Measurements from ENCODE around the gene TBC1D10B.

TBC1D10B gene

DNA sequence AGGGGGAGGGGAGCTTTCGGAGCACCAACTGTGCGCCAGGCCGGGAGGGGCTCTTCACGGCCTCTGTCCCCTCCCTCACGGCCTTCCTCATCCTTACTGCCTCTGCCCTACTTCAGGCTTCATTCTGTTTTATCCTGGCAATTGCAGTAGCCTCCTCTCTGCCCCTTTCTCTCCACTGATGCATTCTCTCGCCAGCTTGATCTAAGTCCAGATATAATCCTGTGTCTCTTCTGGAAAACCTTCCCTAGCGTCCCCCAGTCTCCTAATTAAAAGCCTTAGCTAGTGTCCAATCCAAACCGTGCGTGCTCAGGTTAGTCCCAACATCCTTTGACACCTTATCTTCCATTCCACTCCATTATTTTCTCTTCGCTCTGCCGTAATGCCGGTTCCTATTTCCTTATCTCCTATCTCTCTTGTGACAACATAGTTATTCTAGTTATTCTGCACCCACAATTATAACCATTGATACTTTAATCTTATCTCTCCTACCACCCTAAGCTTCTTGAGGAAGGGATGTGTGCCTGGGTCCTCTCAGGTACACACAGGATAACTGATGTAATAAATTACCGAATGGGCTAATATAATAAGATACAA lies 25.8 kb upstream of the TBC1D10B start:
- H3K27ac ChIP-seq (ENCODE audit: low read depth, low read length): peak overlapping the region; percentile 99; the same call in 1 of the 2 replicates
- no peaks in the 10 kb centered on the region for H3K27me3 ChIP-seq (ENCODE audit: insufficient read depth, low read length)
- H3K9me3 ChIP-seq (ENCODE audit: insufficient read depth, low read depth, low read length): no peaks in the 10 kb centered on the region
- peaks cover 23% of the 10 kb centered on the region; the same call in 1 of the 2 replicates for H3K4me1 ChIP-seq (ENCODE audit: insufficient read depth, low read length)
- H3K9ac ChIP-seq (ENCODE audit: low read depth, low read length): peak overlapping the region; percentile 99
- H3K36me3 ChIP-seq (ENCODE audit: insufficient read depth, low read length): peaks cover 29% of the 10 kb centered on the region
- 11% methylated on average over 12 of the region's 13 CpGs for WGBS
- peak overlapping the region; percentile 94 for H3K4me3 ChIP-seq (ENCODE audit: low read length)

GRCh38 chr16:30395155-30395991 lies 25.1 kb upstream of the TBC1D10B start, which contains the start of gene ZNF48:
ZNF48 (plus strand) TSS chr16:30395420; CDS start chr16:30395795, 375 bp downstream.
- H3K27ac ChIP-seq (ENCODE audit: low read depth, low read length): peak within 1 kb of the TSS; percentile 99
- no peaks in the 10 kb centered on the region for H3K9me3 ChIP-seq (ENCODE audit: insufficient read depth, low read depth, low read length)
- H3K4me1 ChIP-seq (ENCODE audit: insufficient read depth, low read length): peaks cover 23% of the 10 kb centered on the region; the same call in 1 of the 2 replicates
- peak within 1 kb of the TSS; percentile 99 for H3K9ac ChIP-seq (ENCODE audit: low read depth, low read length)
- H3K27me3 ChIP-seq (ENCODE audit: insufficient read depth, low read length): no peaks in the 10 kb centered on the region
- H3K36me3 ChIP-seq (ENCODE audit: insufficient read depth, low read length): peaks cover 29% of the 10 kb centered on the region
- WGBS: under 1% methylated on average over 103 of the region's 103 CpGs
- H3K4me3 ChIP-seq (ENCODE audit: low read length): peak within 1 kb of the TSS; percentile 94

DNA sequence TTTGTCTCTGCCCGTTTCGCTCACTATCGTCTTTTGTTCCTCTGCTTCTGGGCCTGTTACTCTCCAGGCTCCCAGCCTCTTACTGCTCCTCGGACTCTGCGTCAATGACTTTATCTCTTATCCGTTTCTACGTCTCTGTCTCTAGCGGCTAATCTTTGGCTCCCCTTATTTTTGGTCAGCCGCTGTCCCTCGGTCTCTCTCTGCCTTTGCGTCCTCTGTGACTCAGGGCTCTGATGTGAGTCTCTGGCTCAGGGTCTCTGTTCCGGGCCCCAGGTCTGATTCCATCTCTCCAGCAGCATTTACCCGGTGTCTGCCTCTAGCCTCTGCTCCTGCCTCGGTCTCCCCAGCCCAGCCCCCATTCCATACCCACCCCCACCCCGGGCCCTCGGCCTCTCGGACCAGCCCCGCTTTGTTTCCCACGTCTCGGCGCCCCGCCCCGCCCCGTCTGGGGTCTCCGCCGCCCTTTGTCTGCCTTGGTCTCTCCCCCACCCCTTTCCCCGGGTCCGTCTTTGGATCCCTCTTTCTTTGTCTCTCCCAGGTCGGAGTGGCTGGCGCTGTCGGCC lies 24.4 kb upstream of the TBC1D10B start:
- Histone ChIP-seq H3K36me3 (ENCODE audit: insufficient read depth, low read length) (peaks cover 29% of the 10 kb centered on the region), H3K27me3 (ENCODE audit: insufficient read depth, low read length) (no peaks in the 10 kb centered on the region), H3K9ac (ENCODE audit: low read depth, low read length) (peak overlapping the region; percentile 99), H3K9me3 (ENCODE audit: insufficient read depth, low read depth, low read length) (no peaks in the 10 kb centered on the region), H3K4me3 (ENCODE audit: low read length) (peak overlapping the region; percentile 94), H3K27ac (ENCODE audit: low read depth, low read length) (peak overlapping the region; percentile 99), H3K4me1 (ENCODE audit: insufficient read depth, low read length) (peaks cover 20% of the 10 kb centered on the region; the same call in 1 of the 2 replicates)
- 1% methylated on average over 31 of the region's 31 CpGs for WGBS

- WGBS: 77% methylated on average over 2 of the region's 2 CpGs
- no peak overlapping the region for H3K4me3 ChIP-seq (ENCODE audit: low read length)
- H3K4me1 ChIP-seq (ENCODE audit: insufficient read depth, low read length): no peaks in the 10 kb centered on the region
- no peak overlapping the region for H3K27ac ChIP-seq (ENCODE audit: low read depth, low read length)
- no peaks in the 10 kb centered on the region for H3K9me3 ChIP-seq (ENCODE audit: insufficient read depth, low read depth, low read length)
- no peak overlapping the region for H3K9ac ChIP-seq (ENCODE audit: low read depth, low read length)
- H3K27me3 ChIP-seq (ENCODE audit: insufficient read depth, low read length): no peaks in the 10 kb centered on the region
- no peaks in the 10 kb centered on the region for H3K36me3 ChIP-seq (ENCODE audit: insufficient read depth, low read length)
Observed at GRCh38 chr16:30383521-30383920, 13.2 kb upstream of the TBC1D10B start.

GRCh38 chr16:30382111-30382881 lies 12.0 kb upstream of the TBC1D10B start, which contains the start of gene SEPTIN1:
SEPTIN1 (minus strand) TSS chr16:30382561; CDS start chr16:30382542, 19 bp downstream.
- H3K27ac ChIP-seq (ENCODE audit: low read depth, low read length): no peak within 1 kb of the TSS
- no peaks in the 10 kb centered on the region for H3K36me3 ChIP-seq (ENCODE audit: insufficient read depth, low read length)
- peaks cover 2% of the 10 kb centered on the region; the same call in 1 of the 2 replicates for H3K4me1 ChIP-seq (ENCODE audit: insufficient read depth, low read length)
- H3K4me3 ChIP-seq (ENCODE audit: low read length): no peak within 1 kb of the TSS
- 87% methylated on average over 12 of the region's 12 CpGs for WGBS
- no peaks in the 10 kb centered on the region for H3K9me3 ChIP-seq (ENCODE audit: insufficient read depth, low read depth, low read length)
- no peaks in the 10 kb centered on the region for H3K27me3 ChIP-seq (ENCODE audit: insufficient read depth, low read length)
- no peak within 1 kb of the TSS for H3K9ac ChIP-seq (ENCODE audit: low read depth, low read length)

- Histone ChIP-seq H3K4me1 (ENCODE audit: insufficient read depth, low read length) (peaks cover 4% of the 10 kb centered on the region; the same call in 1 of the 2 replicates), H3K9ac (ENCODE audit: low read depth, low read length) (no peak overlapping the region), H3K36me3 (ENCODE audit: insufficient read depth, low read length) (no peaks in the 10 kb centered on the region), H3K4me3 (ENCODE audit: low read length) (no peak overlapping the region), H3K27me3 (ENCODE audit: insufficient read depth, low read length) (no peaks in the 10 kb centered on the region), H3K27ac (ENCODE audit: low read depth, low read length) (no peak overlapping the region), H3K9me3 (ENCODE audit: insufficient read depth, low read depth, low read length) (no peaks in the 10 kb centered on the region)
- 91% methylated on average over 9 of the region's 13 CpGs for WGBS
Observed at GRCh38 chr16:30381291-30382041, 11.2 kb upstream of the TBC1D10B start.

- Histone ChIP-seq H3K27ac (ENCODE audit: low read depth, low read length) (no peak overlapping the region), H3K9ac (ENCODE audit: low read depth, low read length) (no peak overlapping the region), H3K9me3 (ENCODE audit: insufficient read depth, low read depth, low read length) (no peaks in the 10 kb centered on the region), H3K4me1 (ENCODE audit: insufficient read depth, low read length) (peaks cover 6% of the 10 kb centered on the region; the same call in 1 of the 2 replicates), H3K4me3 (ENCODE audit: low read length) (no peak overlapping the region), H3K27me3 (ENCODE audit: insufficient read depth, low read length) (no peaks in the 10 kb centered on the region), H3K36me3 (ENCODE audit: insufficient read depth, low read length) (no peaks in the 10 kb centered on the region)
- WGBS: 90% methylated on average over 6 of the region's 6 CpGs
Observed at GRCh38 chr16:30380803-30381208, 10.5 kb upstream of the TBC1D10B start.

DNA sequence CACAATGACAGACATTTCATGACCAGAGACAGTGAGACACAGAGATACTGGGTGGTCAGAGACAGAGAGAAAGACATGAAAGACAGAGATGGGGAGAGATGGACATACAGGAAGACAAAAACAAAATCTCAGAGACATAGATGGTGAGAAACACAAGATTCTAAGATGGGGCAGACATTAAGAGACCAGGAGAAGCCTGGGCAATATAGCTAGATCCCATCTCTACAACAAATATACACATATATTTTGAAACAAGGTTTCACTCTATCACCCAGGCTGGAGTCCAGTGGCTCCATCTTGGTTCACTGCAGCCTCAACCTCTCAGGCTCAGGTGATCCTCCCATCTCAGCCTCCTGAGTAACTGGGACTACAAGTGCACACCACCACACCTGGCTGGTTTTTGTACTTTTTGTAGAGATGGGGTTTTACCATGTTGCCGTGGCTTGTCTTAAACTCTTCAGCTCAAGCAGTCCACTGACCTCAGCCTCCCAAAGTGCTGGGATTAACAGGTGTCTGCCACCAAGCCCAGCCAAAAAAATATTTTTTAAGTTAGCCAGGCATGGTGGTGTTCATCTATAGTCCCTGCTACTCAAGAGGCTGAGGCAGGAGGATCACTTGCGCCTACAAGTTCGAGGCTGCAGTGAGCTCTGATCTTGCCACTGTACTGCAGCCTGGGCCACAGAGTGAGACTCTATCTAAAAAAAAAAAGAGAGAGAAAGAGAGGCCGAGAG lies 9.9 kb upstream of the TBC1D10B start:
- Histone ChIP-seq H3K36me3 (ENCODE audit: insufficient read depth, low read length) (no peaks in the 10 kb centered on the region), H3K27me3 (ENCODE audit: insufficient read depth, low read length) (no peaks in the 10 kb centered on the region), H3K4me3 (ENCODE audit: low read length) (no peak overlapping the region), H3K27ac (ENCODE audit: low read depth, low read length) (no peak overlapping the region), H3K9ac (ENCODE audit: low read depth, low read length) (no peak overlapping the region), H3K4me1 (ENCODE audit: insufficient read depth, low read length) (peaks cover 11% of the 10 kb centered on the region; the same call in 1 of the 2 replicates), H3K9me3 (ENCODE audit: insufficient read depth, low read depth, low read length) (no peaks in the 10 kb centered on the region)
- 95% methylated on average over 4 of the region's 4 CpGs for WGBS

DNA sequence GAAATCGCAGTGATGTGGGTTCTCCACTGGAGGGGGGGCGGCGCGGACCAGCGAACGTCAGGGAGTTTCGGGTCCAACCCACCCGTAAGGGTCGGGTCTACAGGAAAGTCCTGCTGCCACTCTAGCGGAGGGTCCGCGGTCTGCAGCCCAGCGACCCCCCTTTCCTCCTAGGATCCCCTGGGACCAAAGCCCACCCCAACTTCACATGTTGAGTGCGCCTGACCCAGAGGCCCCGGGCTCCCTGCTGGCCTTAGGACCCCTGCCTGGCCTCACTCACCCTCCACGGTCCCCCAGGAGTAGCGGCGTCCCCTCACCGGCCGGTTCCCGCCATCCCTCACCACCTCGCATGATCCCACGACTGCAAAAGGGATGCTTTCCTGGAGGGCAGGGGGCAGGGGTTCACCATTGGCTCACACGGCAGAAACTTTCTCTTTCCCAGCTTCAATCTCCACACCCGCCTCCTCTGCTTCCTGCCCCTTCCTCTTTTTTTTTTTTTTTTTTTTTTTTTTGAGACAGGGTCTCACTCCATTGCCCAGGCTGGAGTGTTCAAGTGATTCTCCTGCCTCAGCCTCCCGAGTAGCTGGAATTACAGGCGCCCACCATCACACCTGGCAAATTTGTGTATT lies 9.0 kb upstream of the TBC1D10B start:
- H3K36me3 ChIP-seq (ENCODE audit: insufficient read depth, low read length): no peaks in the 10 kb centered on the region
- peaks cover 11% of the 10 kb centered on the region; the same call in 1 of the 2 replicates for H3K4me1 ChIP-seq (ENCODE audit: insufficient read depth, low read length)
- peak overlapping the region; percentile 76 for H3K9ac ChIP-seq (ENCODE audit: low read depth, low read length)
- peak overlapping the region; percentile 74 for H3K4me3 ChIP-seq (ENCODE audit: low read length)
- 17% methylated on average over 27 of the region's 27 CpGs for WGBS
- H3K9me3 ChIP-seq (ENCODE audit: insufficient read depth, low read depth, low read length): no peaks in the 10 kb centered on the region
- no peaks in the 10 kb centered on the region for H3K27me3 ChIP-seq (ENCODE audit: insufficient read depth, low read length)
- H3K27ac ChIP-seq (ENCODE audit: low read depth, low read length): peak overlapping the region; percentile 75
